IPS DF 19.7 (cell line): ENCODE results near the gene CDR2L.
"Not testable (repeated sequence)": the region's sequence is repeated elsewhere in the genome, so short reads cannot be mapped to it uniquely, and the experiment has no call there.

Source experiments
- DNase-seq: peaks from one replicate; pipeline ENCODE4 v3.0.0-alpha.2; 2013; ENCODE audit warnings: low read depth, low spot score

The CDR2L gene

DNA sequence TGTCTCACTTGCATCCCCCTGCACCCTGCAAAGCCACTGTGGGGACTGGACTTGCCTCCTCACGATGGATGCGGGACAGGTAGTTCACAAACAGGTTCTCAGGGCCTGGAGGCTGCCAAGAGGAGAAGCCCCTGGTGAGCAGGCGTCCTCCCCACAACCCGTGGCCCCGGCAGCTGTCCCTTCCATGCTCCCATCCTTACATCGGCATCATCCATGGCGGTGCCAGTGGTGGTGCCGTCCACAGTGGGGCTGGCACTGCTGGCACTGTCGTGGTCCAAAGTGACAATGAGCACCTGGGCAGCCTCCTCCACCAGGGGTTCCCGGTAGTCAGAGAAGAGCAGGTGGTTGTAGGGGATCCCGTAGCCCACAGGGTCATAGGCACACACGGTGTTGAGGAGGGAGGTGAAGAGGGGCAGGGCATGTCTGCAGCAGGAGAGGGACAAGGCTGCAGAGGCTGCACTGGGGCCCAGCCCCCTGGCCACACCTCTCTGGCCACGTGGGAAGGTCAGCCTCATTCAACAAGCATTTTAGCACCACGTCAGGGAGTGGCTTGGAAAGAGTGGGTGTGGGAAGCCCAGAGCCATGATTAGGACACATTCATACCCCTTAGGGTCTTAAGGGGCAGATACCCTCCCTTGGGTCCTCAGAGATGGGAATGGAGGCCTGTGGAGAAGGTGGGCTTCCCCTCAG is 27.5 kb upstream of the CDR2L start:
- no peak for DNase-seq

DNA sequence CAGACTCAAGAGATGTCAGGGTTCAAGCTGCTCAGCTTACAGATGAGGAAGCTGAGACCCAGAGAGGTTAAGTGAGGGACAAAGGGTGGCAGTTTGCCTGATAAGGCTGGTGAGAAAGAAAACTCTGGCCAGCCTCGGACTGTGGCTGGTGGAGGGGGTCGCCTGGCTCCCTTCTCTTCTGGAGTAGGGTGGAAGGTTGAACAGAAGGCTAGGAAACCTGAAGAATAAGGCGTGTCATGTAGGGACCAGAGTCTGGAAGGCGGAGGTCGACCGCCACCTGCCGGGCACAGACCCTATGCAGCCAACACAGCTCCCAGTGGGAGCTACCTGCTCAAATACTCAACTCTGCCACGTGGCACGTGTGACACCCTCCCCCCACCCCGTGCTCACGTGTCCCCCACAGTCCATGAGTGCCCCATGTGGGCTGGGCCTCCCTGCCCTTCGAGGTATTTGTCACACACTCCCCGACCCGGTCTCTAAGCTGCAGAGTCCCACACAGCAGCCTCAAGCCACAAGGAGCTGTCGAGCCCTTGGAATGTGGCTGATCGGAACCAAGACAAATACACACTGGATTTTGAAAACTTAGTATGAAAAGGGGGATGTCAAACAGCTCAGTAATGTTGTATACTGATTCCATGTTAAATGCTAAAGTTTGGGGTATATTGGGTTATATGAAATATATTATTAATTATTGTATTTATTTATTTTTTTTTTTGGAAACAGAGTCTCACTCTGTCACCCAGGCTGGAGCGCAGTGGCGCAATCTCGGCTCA is 26.7 kb upstream of the CDR2L start:
- peak; percentile 40 for DNase-seq

DNA sequence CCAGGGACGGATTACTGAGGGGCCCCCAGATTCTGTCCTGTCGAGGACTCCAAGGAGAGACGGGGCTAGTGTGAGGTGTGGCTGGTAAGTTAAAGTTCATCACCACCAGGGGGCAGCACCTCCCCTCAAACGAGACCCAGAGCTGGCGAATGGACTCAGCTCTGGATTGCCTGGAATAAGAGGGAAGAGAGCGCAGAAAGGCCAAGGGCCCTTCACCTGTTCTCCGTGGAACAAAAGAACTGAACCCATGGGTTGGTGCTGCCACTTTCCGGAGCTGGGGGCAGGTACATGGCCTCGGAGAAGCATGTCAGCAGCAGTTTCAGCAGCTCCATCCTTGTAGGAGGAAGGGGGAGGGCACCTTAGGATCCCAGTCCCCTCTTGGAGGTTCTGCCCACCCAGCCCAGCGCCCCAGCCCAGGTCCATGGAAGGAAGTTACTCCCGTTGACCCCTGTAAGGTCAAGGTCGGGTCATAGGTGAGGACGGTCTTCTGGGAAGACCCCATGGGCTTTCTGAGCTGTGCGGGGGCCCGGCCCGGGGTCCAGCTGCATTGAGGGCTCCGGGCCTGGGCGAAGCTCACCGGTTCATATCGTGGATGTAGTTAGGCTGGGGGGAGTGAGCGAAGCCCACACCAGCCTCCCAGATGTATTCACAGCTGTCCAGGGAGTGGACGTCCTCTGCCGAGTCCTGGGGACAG is 25.6 kb upstream of the CDR2L start:
- peak; percentile 57 for DNase-seq

DNA sequence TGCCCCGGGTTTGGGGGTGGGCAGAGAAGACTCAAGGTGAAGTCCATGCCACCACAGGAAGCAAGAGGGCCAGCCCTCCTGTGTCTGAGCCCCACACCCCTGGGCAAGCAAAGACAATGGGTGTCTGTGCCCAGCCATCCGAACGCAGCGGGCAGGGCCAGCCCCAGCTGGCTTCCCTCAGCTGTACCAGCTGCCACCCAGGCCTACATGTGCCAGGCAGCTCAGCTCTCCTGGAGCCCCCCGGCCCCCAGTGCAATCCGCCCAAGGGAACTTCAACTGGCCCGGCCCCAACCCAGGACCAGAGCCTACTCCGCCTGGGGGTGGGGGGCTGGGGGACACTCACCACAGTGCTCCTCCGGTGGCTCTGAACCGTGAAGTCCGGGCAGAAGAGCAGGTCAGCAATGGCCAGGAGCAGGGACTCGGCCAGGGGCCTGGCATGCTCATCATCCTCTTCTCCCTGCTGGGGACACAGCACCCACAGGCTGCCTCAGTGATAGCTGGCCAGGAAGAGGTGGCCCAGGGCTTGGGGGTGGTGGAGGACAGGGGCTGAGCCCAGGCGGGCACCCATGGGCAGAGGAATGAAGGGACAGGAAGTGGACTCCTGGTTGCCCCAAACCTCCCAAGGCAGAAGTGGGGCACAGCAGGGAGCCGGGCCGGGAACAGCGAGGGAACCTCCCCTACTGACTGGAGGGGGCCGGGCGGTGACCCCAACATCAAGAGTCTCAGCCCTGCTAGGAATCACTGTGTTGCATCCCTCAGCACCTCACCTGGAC is 24.6 kb upstream of the CDR2L start:
- DNase-seq, result no peak

DNA sequence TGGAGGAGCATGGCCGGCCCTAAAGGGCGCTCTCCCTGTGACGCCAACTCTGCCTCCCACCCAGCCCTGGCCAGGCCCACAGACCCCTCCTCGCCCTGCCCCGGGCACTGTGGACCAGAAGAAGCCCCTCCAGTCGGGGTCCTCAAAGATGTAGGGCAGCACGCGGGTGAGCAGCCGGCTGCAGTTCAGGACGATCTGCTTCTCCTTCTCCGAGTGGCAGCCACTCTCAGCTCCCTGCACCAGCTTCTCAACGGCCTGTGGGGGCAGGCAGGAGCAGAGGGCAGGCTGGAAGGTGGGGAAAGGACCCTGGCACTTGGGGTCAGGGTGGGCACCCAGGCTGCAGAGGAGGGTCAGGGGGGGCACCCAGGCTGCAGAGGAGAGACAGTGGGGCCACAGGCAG is 23.8 kb upstream of the CDR2L start:
- no peak for DNase-seq

DNA sequence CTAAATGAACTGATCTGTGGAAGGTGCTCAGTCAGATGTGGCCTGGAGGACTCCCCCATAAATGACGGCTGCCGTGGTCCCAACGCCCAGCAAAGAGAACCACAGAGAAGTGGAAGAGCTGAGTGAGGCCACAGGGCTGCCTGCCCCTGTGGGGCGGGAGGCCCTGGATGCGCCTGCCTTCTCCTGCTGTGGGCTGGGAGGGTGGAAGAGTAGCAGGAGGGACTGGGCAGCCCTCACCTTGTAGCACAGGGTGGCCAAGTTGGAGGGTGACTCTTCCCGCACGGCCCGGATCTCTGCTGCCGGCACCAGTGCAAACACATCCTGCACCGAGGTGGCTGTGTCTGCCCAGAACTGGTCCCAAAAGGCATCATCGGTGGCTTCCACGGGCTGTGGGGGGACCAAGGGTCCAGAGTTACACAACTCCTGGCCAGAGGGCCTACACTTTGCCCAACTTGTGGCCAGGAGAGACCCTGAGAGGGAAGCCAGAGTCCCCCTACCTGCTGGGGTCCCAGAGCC is 23.1 kb upstream of the CDR2L start:
- no peak for DNase-seq

DNA sequence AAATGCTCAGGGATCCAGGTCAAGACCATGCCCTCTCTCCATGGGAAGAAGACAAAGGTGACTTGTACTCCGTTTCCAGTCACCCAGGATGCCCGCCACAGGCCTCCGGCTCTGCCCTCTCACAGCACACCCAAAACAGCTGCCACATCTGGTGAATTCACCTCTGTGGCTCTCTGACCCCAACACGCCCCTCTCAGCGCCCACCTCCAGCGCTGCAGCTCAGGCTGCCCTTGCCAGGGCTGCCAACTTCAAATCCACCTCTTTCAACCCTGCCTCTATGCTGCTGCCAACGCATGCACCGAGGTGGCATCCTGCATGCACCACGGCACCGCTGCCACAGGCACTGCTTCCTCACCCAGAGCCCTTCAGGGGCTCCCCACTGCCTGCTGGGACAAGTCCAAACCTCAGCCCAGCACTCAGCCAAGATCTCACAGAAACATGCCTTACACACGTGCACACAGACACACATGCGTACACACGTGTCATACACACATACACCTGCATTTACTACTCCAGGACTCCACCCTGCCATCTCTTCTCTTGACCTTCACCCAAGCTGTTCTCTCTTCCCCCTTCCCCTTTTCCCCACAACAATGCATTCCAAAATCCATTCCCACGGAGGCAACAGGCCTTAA is 22.3 kb upstream of the CDR2L start:
- DNase-seq, result no peak

DNA sequence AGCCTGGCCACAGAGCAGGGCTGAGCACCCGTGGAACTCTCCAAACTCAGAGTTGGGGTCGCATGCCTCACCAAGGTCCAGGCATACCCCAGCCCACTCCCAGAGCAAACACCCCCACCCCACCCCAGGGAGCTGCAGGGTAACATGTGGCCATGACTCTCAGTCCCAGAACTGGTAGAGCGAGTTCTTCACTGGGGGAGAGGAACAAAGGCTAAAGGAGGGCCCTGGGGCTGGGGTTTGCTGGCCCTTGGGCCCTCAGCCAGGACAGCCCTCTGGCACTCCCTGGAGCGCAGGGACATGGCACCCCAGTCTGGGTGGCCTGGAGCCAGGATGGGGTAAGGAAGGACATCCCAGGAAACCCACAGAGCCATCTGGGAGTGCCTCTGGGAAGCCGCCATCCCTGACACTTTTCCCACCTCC is 19.1 kb upstream of the CDR2L start:
- DNase-seq, result no peak

DNA sequence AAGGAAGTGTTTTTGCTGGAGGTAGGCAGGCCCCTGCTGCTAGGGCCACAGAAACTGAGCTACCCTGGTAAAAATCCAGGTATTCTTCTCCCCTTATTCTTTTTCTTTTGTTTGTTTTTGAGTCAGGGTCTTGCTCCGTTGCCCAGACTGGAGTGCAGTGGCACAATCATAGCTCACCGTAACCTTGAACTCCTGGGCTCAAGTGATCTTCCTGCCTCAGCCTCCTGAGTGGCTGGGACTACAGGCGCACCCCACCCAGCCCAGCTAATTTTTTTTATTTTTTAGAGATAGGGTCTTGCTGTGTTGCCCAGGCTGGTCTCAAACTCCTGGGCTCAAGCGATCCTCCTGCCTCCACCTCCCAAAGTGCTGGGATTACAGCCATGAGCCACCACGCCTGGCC is 17.9 kb upstream of the CDR2L start:
- DNase-seq, result not testable (repeated sequence)

DNA sequence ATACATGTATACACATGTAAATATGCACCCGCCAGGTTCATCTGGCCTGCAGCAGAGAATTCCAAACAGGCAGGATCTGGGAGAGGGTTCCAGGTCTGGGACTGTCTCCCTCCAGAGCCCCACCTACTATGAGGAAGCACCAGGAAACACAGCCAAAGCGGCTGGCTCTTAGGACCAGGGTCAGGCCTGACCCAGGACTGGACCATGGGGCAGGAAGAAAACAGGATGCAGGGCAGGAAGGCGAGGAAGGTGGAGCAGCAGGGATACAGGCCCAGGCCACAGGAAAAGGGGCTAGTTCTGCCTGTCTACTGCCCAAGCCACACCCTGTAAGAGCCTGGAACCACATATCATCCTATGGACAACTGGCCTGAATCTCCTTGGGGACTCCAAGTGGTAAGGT is 17.0 kb upstream of the CDR2L start:
- DNase-seq, result no peak

DNA sequence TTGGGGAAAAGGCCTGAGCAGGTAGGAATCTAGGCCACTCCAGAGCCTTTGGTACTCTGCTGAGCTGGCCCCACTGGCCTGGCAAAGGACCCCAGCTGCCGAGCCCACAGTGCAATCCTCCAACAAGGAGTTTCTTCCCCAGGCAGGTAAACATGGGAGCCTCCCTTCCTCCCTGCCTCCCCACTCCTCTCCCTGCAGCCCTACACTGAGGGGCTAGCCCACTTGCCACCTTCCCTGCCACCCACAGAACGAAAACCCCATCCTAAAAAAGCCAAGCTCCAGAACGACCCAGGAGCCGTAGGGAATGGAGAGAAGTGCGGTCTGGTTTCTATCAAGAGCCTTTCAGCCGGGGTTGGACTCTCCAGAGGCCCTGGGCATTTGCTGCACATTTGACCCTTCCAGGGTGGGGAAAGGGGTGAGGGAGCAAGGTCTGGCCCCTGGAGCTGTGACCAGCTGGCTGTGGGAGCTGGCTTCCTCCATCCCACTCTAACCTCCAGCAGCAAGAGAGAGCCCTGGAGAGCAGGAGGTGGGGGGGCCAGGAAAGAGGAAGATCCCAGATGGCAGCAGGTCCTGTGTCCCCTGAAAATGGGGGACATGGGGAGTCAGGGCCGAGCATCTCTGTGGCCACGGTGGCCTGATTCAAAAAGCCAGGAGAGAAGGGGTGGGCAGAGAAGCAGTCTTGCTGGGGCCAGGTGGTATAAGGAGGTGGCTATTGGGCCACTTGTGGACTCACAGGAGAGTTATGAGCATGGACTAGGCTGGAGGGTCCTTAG is 16.2 kb upstream of the CDR2L start:
- DNase-seq, result no peak

DNA sequence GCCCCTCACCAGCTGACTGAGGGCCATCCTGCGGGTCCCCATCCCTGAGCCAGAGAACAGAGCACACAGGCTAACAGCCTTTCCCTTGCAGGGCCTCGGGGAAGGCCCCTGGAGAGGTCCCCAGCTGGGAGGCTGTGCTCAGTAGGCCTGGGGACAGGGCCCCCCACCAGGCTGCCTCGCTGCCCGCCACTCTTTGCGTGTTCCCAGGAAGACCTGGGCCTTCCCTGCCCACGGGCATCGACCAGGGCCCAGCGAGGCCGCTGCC is 15.7 kb upstream of the CDR2L start:
- no peak for DNase-seq

DNA sequence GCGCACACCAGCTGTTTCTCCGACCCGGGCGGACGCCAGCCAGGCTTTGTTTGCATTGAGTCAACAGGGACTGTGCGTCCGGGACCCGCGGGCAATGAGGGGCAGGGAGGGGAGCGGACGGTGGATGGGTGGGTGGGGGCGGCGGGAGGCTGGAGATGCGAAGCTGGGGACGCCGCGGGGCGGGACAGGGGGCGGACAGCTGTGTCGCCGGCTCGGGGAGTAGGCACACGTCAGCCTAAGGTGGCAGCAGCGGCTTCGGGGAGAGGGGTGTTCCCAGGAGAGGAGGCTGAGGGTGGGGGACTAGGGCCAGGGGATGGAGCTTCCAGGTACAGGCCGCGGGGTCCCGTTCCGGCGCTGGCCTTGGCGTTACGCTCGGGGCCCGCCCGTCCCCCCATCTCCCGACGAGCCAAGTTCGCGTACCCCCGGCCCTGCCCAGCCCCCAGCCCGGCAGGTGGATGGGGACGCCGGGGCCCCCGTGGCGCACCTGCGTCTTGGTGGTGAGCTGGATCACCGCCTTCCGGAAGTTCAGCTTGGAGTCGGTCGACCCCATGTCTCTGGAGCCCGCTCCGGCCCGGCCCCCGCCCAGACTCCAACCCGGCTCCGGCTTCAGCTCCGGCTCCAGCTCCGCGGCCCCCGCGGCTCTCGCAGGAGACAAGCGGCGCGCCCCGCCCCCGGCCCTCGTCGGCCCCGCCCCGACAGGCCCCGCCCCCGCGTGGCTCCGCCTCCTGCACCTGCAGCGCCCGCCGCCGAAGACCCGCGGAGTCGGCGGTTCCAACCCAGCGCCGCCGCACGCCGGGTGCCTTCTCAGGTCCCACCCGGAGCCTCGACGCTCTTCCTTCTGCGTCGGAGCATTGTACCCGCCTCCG is 15.1 kb upstream of the CDR2L start, which contains the start of gene HID1:
Gene HID1 (minus strand): TSS at position 653 of the 866 bp plus-strand sequence. CDS start 103 bp downstream, at position 550.
- no peak for DNase-seq

DNA sequence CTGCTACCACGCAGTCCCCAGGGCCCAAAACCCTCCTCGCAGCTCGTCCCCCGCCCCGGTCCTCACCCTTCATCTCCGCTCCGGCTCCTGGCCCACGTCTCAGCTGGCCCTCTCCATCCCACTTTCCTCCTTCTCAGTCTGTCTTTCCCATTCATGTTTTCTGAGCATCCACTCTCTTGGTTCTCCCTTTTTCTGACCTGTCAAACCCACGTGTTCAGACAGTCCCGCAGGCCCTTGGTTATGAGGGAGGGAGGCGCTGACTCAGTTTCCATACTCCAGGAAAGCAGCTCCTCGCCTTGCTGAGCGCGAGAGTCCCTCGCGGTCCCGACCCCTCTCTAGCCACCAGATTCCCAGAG is 14.5 kb upstream of the CDR2L start:
- no peak for DNase-seq

DNA sequence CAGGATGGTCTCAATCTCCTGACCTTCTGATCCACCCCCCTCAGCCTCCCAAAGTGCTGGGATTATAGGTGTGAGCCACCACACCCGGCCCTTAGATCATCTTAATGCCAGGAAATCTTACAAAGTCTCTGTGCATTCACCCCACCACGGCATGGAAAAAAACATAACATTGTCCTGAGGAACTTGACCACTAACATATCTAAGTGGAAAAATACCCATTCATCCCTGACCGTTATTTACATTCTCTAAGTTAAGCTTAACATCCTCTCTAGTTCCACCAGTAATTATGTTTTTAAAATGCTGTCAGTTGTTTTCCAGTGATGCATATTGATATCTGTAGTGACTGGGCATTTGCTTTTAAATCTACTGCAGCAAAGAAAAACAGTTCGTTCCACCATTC is 11.5 kb upstream of the CDR2L start:
- no peak for DNase-seq

DNA sequence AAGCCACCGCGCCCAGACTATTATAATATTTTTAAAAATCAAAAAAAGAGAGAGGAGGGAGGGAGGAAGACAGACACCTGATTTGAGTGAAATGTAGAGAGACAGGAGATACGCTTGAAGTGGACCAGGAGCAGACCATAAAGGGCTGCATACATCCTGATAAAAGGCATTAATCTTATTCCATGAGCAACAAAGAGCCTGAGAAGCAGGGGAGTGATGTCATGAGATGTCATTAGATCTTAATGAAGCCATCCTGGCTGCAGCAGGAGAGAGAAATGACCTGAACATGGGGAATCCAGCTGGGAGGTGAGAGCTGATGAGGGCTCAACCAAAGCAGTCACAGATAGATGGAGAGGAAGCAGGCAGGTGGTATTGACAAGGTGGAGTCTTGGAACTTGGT is 9.6 kb upstream of the CDR2L start:
- DNase-seq, result no peak

DNA sequence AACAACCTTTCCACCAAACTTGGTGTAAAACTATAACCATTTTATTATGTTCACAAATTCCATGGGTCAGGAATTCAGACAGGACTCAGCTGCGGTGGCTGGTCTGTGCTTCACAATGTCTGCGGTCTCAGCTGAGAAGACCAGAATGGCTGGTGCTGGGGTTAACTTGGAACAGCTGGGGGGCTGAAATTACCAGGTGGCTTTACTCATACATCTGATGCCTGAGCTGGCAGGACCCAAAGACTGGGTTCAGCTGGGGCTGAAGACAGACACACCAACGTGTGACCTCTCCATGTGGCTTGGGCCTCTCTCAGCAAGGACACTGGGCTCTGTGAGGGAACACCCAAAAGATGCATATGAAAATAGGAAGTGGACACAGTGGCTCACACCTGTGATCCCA is 9.2 kb upstream of the CDR2L start:
- no peak for DNase-seq

DNA sequence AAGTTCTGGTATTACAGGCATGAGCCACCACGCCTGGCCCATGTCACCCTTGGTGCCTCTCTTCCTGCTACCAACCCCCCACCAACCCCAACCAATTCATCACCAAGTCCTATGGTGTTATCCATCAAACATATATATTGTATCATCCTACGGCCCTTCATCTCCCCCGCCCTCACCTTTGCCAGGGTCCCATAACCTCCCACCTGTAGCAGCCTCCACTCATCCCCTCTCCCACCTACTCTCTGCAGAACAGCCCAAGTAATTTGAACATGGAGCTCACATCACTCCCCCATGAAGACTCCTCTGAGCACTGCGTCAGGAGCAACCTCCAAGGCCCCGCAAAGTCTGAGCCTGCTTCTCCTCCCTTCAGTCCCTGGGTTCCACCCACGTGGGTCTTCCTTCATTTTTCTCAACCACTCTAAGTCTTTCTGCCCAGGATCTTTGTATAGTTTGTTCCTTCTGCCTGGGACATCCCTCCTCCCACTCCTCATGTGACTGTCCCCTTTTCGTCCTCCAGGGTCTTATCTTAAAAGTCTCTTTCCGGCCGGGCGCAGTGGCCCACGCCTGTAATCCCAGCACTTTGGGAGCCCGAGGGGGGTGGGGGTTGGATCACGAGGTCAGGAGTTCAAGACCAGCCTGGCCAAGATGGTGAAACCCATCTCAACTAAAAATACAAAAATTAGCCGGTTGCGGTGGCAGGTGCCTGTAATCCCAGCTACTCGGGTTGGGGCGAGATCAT is 7.9 kb upstream of the CDR2L start:
- DNase-seq, result no peak

DNA sequence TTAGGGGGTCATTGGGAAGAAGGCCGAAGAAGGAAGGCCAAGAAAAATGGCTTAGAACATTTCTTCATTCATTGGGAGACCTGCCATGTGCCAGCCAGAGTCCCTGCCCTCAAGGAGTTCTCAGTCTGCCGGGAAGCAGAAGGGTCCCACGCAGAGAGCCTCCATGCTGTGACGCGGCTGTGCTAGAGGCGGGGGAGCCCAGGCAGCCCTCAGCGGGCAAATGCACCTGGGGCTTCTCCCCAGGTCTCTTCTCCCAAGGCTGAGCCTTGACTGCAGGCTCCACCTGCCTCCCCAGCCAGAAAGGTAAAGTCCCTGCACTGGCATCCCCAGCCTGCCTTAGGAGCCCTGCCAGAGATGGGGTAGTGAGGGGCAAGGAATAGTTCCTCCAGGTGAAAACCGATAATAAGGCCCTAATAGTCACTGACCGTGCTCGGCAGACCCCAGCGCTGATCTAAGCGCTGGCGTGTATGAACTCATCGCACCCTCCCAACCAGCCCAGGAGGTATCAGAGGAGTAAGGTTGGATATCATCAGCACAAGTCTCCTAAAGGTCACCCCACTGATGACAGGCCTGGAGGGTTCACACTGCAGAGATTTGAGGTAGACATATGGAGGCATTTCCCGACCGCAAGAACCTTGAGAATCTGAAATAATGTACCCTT is 6.0 kb upstream of the CDR2L start:
- no peak for DNase-seq
